HG03095 (cell line): ENCODE results near the gene KCNMB1.

Experiments
- ATAC-seq: cut with Tn5 transposase; IDR thresholded peaks from one replicate; pipeline ENCODE4 v1.9.1; 2021; ENCODE audit warnings: moderate library complexity; ENCODE audit not compliant: unreplicated experiment

KCNMB1 gene

GRCh38 chr5:170416526-170416925 is 27.4 kb upstream of the KCNMB1 start:
- ATAC-seq = no peak

GRCh38 chr5:170414786-170415185 is 25.6 kb upstream of the KCNMB1 start:
- no peak for ATAC-seq

- no peak for ATAC-seq
These were observed 24.7 kb upstream of the KCNMB1 start for GRCh38 chr5:170413897-170414296.

GRCh38 chr5:170411100-170411499 is 21.9 kb upstream of the KCNMB1 start:
- ATAC-seq = no peak

GRCh38 chr5:170410401-170410800 is 21.2 kb upstream of the KCNMB1 start:
- no peak for ATAC-seq

GRCh38 chr5:170408877-170409660 is 19.9 kb upstream of the KCNMB1 start:
- no peak for ATAC-seq

GRCh38 chr5:170408226-170408625 is 19.1 kb upstream of the KCNMB1 start:
- no peak for ATAC-seq

- ATAC-seq = no peak
These were observed 17.9 kb upstream of the KCNMB1 start for GRCh38 chr5:170407062-170407461.

GRCh38 chr5:170405817-170406216 is 16.6 kb upstream of the KCNMB1 start:
- ATAC-seq = no peak

GRCh38 chr5:170404398-170404797 is 15.2 kb upstream of the KCNMB1 start:
- no peak for ATAC-seq

- ATAC-seq = no peak
These were observed 14.5 kb upstream of the KCNMB1 start for GRCh38 chr5:170403675-170404074.

- no peak for ATAC-seq
These were observed 13.3 kb upstream of the KCNMB1 start for GRCh38 chr5:170402508-170402907.

- no peak for ATAC-seq
These were observed 7.9 kb upstream of the KCNMB1 start for GRCh38 chr5:170397059-170397458.

- no peak for ATAC-seq
These were observed 4.8 kb upstream of the KCNMB1 start for GRCh38 chr5:170393958-170394357.

GRCh38 chr5:170393235-170393634 is 4.1 kb upstream of the KCNMB1 start:
- no peak for ATAC-seq

- no peak for ATAC-seq
These were observed 1.3 kb upstream of the KCNMB1 start for GRCh38 chr5:170390472-170390871.

GRCh38 chr5:170389550-170389892 is 354 bp upstream of the KCNMB1 start:
- no peak for ATAC-seq

GRCh38 chr5:170387775-170388639 is 1.2 kb downstream of the KCNMB1 start:
- no peak for ATAC-seq

- ATAC-seq = no peak
These were observed 2.3 kb downstream of the KCNMB1 start for GRCh38 chr5:170386743-170387395.

GRCh38 chr5:170383227-170383626 is 5.9 kb downstream of the KCNMB1 start:
- ATAC-seq = no peak

- no peak for ATAC-seq
These were observed 6.4 kb downstream of the KCNMB1 start for GRCh38 chr5:170382790-170383189.
